Spleen (tissue), 13 donors: ENCODE data around the gene DTX1. TPM values are rescaled to one million over a fixed set of nuclear protein-coding genes. Genes with fewer than 3 reads are reported as not detected.

ENCODE experiments used
- DNase-seq: peaks from one replicate; pipeline ENCODE4 v3.0.0-alpha.2; 2020
- H3K27ac ChIP-seq, 8 donors: fragments of 200-600 bp; sonication (generic) in 7 of 8; 1 replicate in 4 of 8; 2 replicates in 4 of 8; pipeline versions ENCODE4 v1.5.0 to v1.8.0; 2016 to 2021; ENCODE audit warnings: inconsistent platforms in 4 of 8, mild to moderate bottlenecking in 4 of 8, moderate library complexity in 1 of 8
- H3K27me3 ChIP-seq, 7 donors: fragments of 200-600 bp; sonication (generic) in 6 of 7; replicated peaks in 1 of 7; 1 replicate in 4 of 7; 2 replicates in 3 of 7; pipeline versions ENCODE4 v1.5.0 to v1.8.0; 2016 to 2021; ENCODE audit warnings: inconsistent platforms in 3 of 7, mild to moderate bottlenecking in 1 of 7
- H3K36me3 ChIP-seq, 6 donors: fragments of 200-600 bp; sonication (generic) in 5 of 6; 1 replicate in 4 of 6; 2 replicates in 2 of 6; pipeline versions ENCODE4 v1.5.0 to v1.8.0; 2016 to 2021; ENCODE audit warnings: inconsistent platforms in 2 of 6
- H3K4me1 ChIP-seq, 6 donors: fragments of 200-600 bp; sonication (generic) in 5 of 6; 1 replicate in 3 of 6; 2 replicates in 3 of 6; pipeline versions ENCODE4 v1.5.0 to v1.8.0; 2016 to 2021; ENCODE audit warnings: inconsistent platforms in 3 of 6
- H3K4me3 ChIP-seq, 8 donors: fragments of 200-600 bp; sonication (generic) in 7 of 8; 1 replicate in 4 of 8; 2 replicates in 4 of 8; pipeline versions ENCODE4 v1.5.0 to v1.8.0; 2016 to 2021; ENCODE audit warnings: inconsistent platforms in 4 of 8, mild to moderate bottlenecking in 4 of 8, moderate library complexity in 2 of 8
- H3K9me3 ChIP-seq, 8 donors: fragments of 200-600 bp; sonication (generic) in 7 of 8; 1 replicate in 4 of 8; 2 replicates in 4 of 8; pipeline versions ENCODE4 v1.5.0 to v1.8.0; 2016 to 2021; ENCODE audit warnings: inconsistent platforms in 4 of 8
- CTCF ChIP-seq, 11 experiments: fragments of 200-600 bp in 7 of 11; fragments of 450-650 bp in 4 of 11; sonication (generic) in 4 of 11; IDR thresholded peaks in 8 of 11; conservative IDR thresholded peaks in 3 of 11; 1 replicate in 7 of 11; 2 replicates in 4 of 11; pipeline versions ENCODE4 v1.4.0 to v1.8.0; 2016 to 2021; ENCODE audit warnings: antibody characterized with exemption in 11 of 11, inconsistent platforms in 4 of 11, mild to moderate bottlenecking in 1 of 11
- POLR2A ChIP-seq, 3 donors: fragments of 450-650 bp; IDR thresholded peaks; one replicate each; pipeline ENCODE4 v1.5.1; 2017; ENCODE audit warnings: antibody characterized with exemption in 3 of 3, mild to moderate bottlenecking in 1 of 3
- POLR2AphosphoS5 ChIP-seq, 3 donors: sonication (generic); formaldehyde crosslinking; IDR thresholded peaks; one replicate each; pipeline ENCODE4 v1.5.1; 2017; ENCODE audit warnings: antibody characterized with exemption in 3 of 3
- WGBS, 5 donors: extraction: QIAGEN DNeasy Blood & Tissue Kit in 3 of 5; methylation state at CpG; one replicate each; pipeline versions ENCODE4 v1.1.5 to v1.1.7; 2013 to 2018; 5-methylcytosine and 5-hydroxymethylcytosine counted together
- intact Hi-C: fragments of 100-400 bp; cut with DNase I; formaldehyde crosslinking; loops from one replicate; pipeline ENCODE4 v1.15.0; 2023; ENCODE audit warnings: low total_unique reads
- long read RNA-seq, 2 donors: transcript quantifications; one replicate each; lab custom pipeline, GENCODE V29; 2026
- polyA plus RNA-seq, 3 donors: library from polyadenylated mRNA; stranded (reverse); fragments of 200-250 nt; gene quantifications; one replicate each; pipeline ENCODE4 v1.2.1, GENCODE V29; 2013
- total RNA-seq, 7 donors: library from RNA; depleted of rRNA in 3 of 7; stranded (reverse); fragments of >200 nt in 3 of 7; fragmentation: NEBNext Ultra II Directional in 4 of 7; extraction: Animal tissue kit (Norgen Biotek cat#: 25700) in 4 of 7; gene quantifications; one replicate each; pipeline versions ENCODE4 v1.1.0 to v1.2.1, GENCODE V29; 2016 to 2021
- donor health status: healthy with polysubstance abuse.
- donor health status: DM: no; HTN: no; CAD: no; lungs with moderate emphysema.
- donor health status: DM: no; HTN: no; CAD: no.
- donor health status: Bipolar disorder and iron deficiency.
- donor health status: healthy.
- donor health status: DM: no; HTN: no; CAD: no.
- donor health status: DM: yes; HTN: yes; CAD: no.

Gene DTX1
- total RNA-seq (100 to 1,000 TPM in 2 of 7 donors, 10 to 100 TPM in 5; 54.6 to 141 (median 76.1) TPM), polyA plus RNA-seq (100 to 1,000 TPM in 1 of 3 donors, 10 to 100 TPM in 2; 53.4 to 102 (median 96.7) TPM)
- long read RNA-seq, donor 1, result 0 reads
- long read RNA-seq, donor 2, partial matches to known transcripts, result 0 of 2 reads
- long read RNA-seq, donor 2, other reads (novel, unspliced or antisense), result 0 of 2 reads

- intact Hi-C loops, result no loop called here
- Histone ChIP-seq H3K27ac (peak within 1 kb of the TSS; percentile 74 to 88 (median 82)), H3K36me3 (peaks cover 0 to 12% (median 0%) of the 10 kb centered on the region in 6 donors), H3K4me1 (peaks cover 18 to 99% (median 78%) of the 10 kb centered on the region in 6 donors), H3K9me3 (no peaks in the 10 kb centered on the region), H3K4me3 (peak within 1 kb of the TSS; percentile 66 to 91 (median 74)), H3K27me3 (peaks cover 0 to 29% (median 7%) of the 10 kb centered on the region in 7 donors)
- DNase-seq, result peak; percentile 89
- 0 to 2% (median 1%) methylated on average over 16 to 94 of the region's 94 CpGs for WGBS, 5 donors
- TF ChIP-seq POLR2AphosphoS5 (IDR thresholded peaks at IDR 0.05) (peak; percentile 32 to 68 (median 49)), CTCF (IDR thresholded peaks at IDR 0.05 in 8 of 11, conservative IDR thresholded peaks at IDR 0.05 in 3 of 11) (peak in 1 of 11 experiments; percentile 19), POLR2A (IDR thresholded peaks at IDR 0.05) (no peak)
These were observed at the start of gene DTX1 for GRCh38 chr12:113056631-113057488. Gene DTX1 (plus strand): TSS chr12:113056730. CDS start chr12:113058193, 1,463 bp downstream.

- Histone ChIP-seq H3K4me1 (no peaks in the 10 kb centered on the region), H3K36me3 (peaks cover 8 to 100% (median 93%) of the 10 kb centered on the region in 6 donors), H3K27ac (no peak overlapping the region), H3K27me3 (no peaks in the 10 kb centered on the region), H3K4me3 (no peak overlapping the region), H3K9me3 (peaks cover 0 to 24% (median 16%) of the 10 kb centered on the region in 8 donors)
- WGBS, 5 donors, result 80 to 89% (median 82%) methylated on average over 4 of the region's 4 CpGs
- no peak for TF ChIP-seq POLR2A (IDR thresholded peaks at IDR 0.05)
- TF ChIP-seq POLR2AphosphoS5 (IDR thresholded peaks at IDR 0.05), result no peak
- TF ChIP-seq CTCF (IDR thresholded peaks at IDR 0.05 in 8 of 11, conservative IDR thresholded peaks at IDR 0.05 in 3 of 11), result no peak
- no peak for DNase-seq
- intact Hi-C loops, result no loop called here
These were observed 49.4 kb upstream of the DTX1 start for GRCh38 chr12:113007166-113007565.

DNA sequence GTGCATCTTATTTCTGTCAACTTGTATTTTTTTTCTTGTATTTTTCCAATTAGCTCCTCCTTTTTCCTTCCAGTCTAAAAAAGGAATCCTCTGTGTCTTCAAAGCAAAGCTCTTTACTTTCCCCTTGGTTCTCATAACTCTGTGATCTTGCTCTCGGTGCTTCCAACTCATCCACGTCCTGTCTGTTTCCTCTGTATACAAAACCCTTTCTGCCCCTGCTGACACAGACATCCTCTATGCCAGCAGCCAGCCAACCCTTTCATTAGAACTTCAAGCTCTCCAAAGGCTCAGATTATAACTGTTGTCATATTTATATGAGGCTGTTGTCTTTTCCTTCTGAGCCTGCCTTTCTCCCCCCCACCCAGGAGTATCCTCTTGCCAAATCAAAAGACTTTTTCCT is 45.8 kb upstream of the DTX1 start:
- H3K36me3 ChIP-seq, result peaks cover 8 to 66% (median 58%) of the 10 kb centered on the region in 6 donors
- no peak for DNase-seq
- intact Hi-C loops, result no loop called here

More for the DNA sequence above, 45.8 kb upstream of the DTX1 start:
- peaks cover 0 to 24% (median 16%) of the 10 kb centered on the region in 8 donors for H3K9me3 ChIP-seq
- H3K27me3 ChIP-seq, result no peaks in the 10 kb centered on the region
- H3K4me1 ChIP-seq, result no peaks in the 10 kb centered on the region
- TF ChIP-seq CTCF (IDR thresholded peaks at IDR 0.05 in 8 of 11, conservative IDR thresholded peaks at IDR 0.05 in 3 of 11) (no peak), POLR2AphosphoS5 (IDR thresholded peaks at IDR 0.05) (no peak), POLR2A (IDR thresholded peaks at IDR 0.05) (no peak)
- 70 to 83% (median 74%) methylated on average over 2 of the region's 2 CpGs for whole genome bisulfite sequencing, 5 donors
- H3K27ac ChIP-seq, result no peak overlapping the region
- H3K4me3 ChIP-seq, result no peak overlapping the region
